HCT116 (cell line): ENCODE measurements around the gene IPCEF1. TPM values are rescaled to one million over a fixed set of nuclear protein-coding genes. Genes with fewer than 3 reads are reported as not detected.

Source experiments
- ATAC-seq: fragments of 200-7000 bp; cut with Tn5 transposase; 2 replicates; pipeline ENCODE4 v1.9.1; 2020; ENCODE audit warnings: mild to moderate bottlenecking, moderate library complexity
- BruUV-seq: library from RNA; stranded (reverse); fragments of 400-500 nt; replicated peaks from 2 replicates; lab custom pipeline; 2021; lab: Mats Ljungman, UMichigan
- CTCF ChIA-PET: fragments of 300-600 bp; sonication (Branson Sonifier 250); formaldehyde crosslinking; loops from one replicate; lab custom pipeline; 2021; ENCODE audit warnings: antibody characterized with exemption; lab: Charles Lee
- POLR2A ChIA-PET: fragments of 300-600, 350-600 bp; sonication (Branson Sonifier 250); formaldehyde crosslinking; loops from one replicate; lab custom pipeline; 2021; ENCODE audit warnings: antibody characterized with exemption; lab: Charles Lee
- RAD21 ChIA-PET, 2 experiments: fragments of 300-600 bp; sonication (Branson Sonifier 250); formaldehyde crosslinking; loops; one replicate each; lab custom pipeline; 2023; ENCODE audit warnings: low total read pairs in 2 of 2; ENCODE audit not compliant: uncharacterized antibody in 2 of 2, unreplicated experiment in 2 of 2, low non-redundant PET in 1 of 2; lab: Charles Lee
- DNase-seq: peaks from one replicate; pipeline ENCODE4 v3.0.0-alpha.2; 2010; ENCODE audit warnings: low read depth, low spot score
- H2AFZ ChIP-seq: fragments of 200-600 bp; shearing (Covaris generic), sonication (generic); 2 replicates; pipeline ENCODE4 v1.6.1; 2017; ENCODE audit warnings: low read depth, mixed run types, mixed read lengths, antibody characterized with exemption, low read length; ENCODE audit not compliant: poor library complexity, severe bottlenecking
- H3K27ac ChIP-seq: 2 replicates; pipeline ENCODE4 v1.5.1; 2012; ENCODE audit warnings: low read depth, low read length
- H3K27me3 ChIP-seq: fragments of 200-600 bp; sonication (generic); 2 replicates; pipeline ENCODE4 v1.6.1; 2016; ENCODE audit warnings: mixed run types, low read length, mixed read lengths; ENCODE audit not compliant: insufficient read depth
- H3K36me3 ChIP-seq, 2 experiments: fragments of 200-500 bp in 1 of 2; fragments of 200-600 bp in 1 of 2; sonication (Bioruptor generic) in 1 of 2; sonication (generic) in 1 of 2; 2 replicates each; pipeline versions ENCODE4 v1.5.1 to v1.6.1; 2014 to 2016; ENCODE audit warnings: low read length in 2 of 2, inconsistent platforms in 1 of 2, mixed read lengths in 1 of 2, mixed run types in 1 of 2; ENCODE audit not compliant: insufficient read depth in 2 of 2, control insufficient read depth in 1 of 2
- H3K4me1 ChIP-seq, 2 experiments: fragments of 200-600 bp in 1 of 2; sonication (generic) in 1 of 2; 2 replicates each; pipeline versions ENCODE4 v1.5.1 to v1.6.1; 2012 to 2017; ENCODE audit warnings: low read length in 2 of 2, inconsistent platforms in 1 of 2, mild to moderate bottlenecking in 1 of 2, mixed read lengths in 1 of 2, mixed run types in 1 of 2, moderate library complexity in 1 of 2; ENCODE audit not compliant: insufficient read depth in 2 of 2, control insufficient read depth in 1 of 2
- H3K4me2 ChIP-seq: fragments of 200-600 bp; sonication (generic); 2 replicates; pipeline ENCODE4 v1.6.1; 2017; ENCODE audit warnings: mixed run types, low read length, mixed read lengths
- H3K4me3 ChIP-seq, 2 experiments: fragments of 200-600 bp in 1 of 2; sonication (generic) in 1 of 2; replicated peaks in 1 of 2; 2 replicates each; pipeline ENCODE4 v1.5.1; 2011 to 2016; ENCODE audit warnings: low read length in 2 of 2, control low read depth in 1 of 2, low read depth in 1 of 2, mild to moderate bottlenecking in 1 of 2, mixed read lengths in 1 of 2, mixed run types in 1 of 2
- H3K79me2 ChIP-seq: fragments of 200-600 bp; sonication (generic); 2 replicates; pipeline ENCODE4 v1.6.1; 2017; ENCODE audit warnings: mild to moderate bottlenecking, mixed run types, low read length, moderate library complexity, mixed read lengths; ENCODE audit not compliant: insufficient read depth
- H3K9ac ChIP-seq: fragments of 200-600 bp; sonication (generic); 2 replicates; pipeline ENCODE4 v1.6.1; 2016; ENCODE audit warnings: low read length, mixed read lengths
- H3K9me2 ChIP-seq: fragments of 200-600 bp; sonication (generic), shearing (Covaris generic); 2 replicates; pipeline ENCODE4 v1.6.1; 2017; ENCODE audit warnings: mixed run types, mild to moderate bottlenecking, moderate library complexity; ENCODE audit not compliant: insufficient read depth
- H3K9me3 ChIP-seq, 2 experiments: fragments of 200-500 bp in 1 of 2; fragments of 200-600 bp in 1 of 2; sonication (Bioruptor generic) in 1 of 2; sonication (generic) in 1 of 2; 2 replicates each; pipeline ENCODE4 v1.6.1; 2014 to 2017; ENCODE audit warnings: low read length in 2 of 2, mixed read lengths in 2 of 2, inconsistent platforms in 1 of 2, low read depth in 1 of 2, mild to moderate bottlenecking in 1 of 2, mixed run types in 1 of 2, moderate library complexity in 1 of 2; ENCODE audit not compliant: control insufficient read depth in 1 of 2, insufficient read depth in 1 of 2
- H4K20me1 ChIP-seq: fragments of 200-600 bp; sonication (generic), shearing (Covaris generic); 2 replicates; pipeline ENCODE4 v1.6.1; 2017; ENCODE audit warnings: mixed run types, mild to moderate bottlenecking, moderate library complexity; ENCODE audit not compliant: insufficient read depth
- CEBPB ChIP-seq: IDR thresholded peaks from 2 replicates; pipeline ENCODE4 v1.6.1; 2012; ENCODE audit warnings: low read depth
- CTCF ChIP-seq, 3 experiments: fragments of 200-600 bp in 1 of 3; sonication (generic) in 1 of 3; IDR thresholded peaks in 2 of 3; conservative IDR thresholded peaks in 1 of 3; 2 replicates each; pipeline ENCODE4 v1.5.1; 2012 to 2017; ENCODE audit warnings: low read depth in 2 of 3, low read length in 2 of 3, antibody characterized with exemption in 1 of 3, borderline replicate concordance in 1 of 3, control low read depth in 1 of 3, mild to moderate bottlenecking in 1 of 3, mixed read lengths in 1 of 3, mixed run types in 1 of 3, moderate library complexity in 1 of 3; ENCODE audit not compliant: insufficient read depth in 1 of 3
- ELF1 ChIP-seq: IDR thresholded peaks from 2 replicates; pipeline ENCODE4 v1.6.1; 2012; ENCODE audit warnings: low read depth, borderline replicate concordance
- FOSL1 ChIP-seq: IDR thresholded peaks from 2 replicates; pipeline ENCODE4 v1.6.1; 2012; ENCODE audit warnings: low read depth
- JUND ChIP-seq: IDR thresholded peaks from 2 replicates; pipeline ENCODE4 v1.6.1; 2012
- MAX ChIP-seq: IDR thresholded peaks from 2 replicates; pipeline ENCODE4 v1.6.1; 2012
- POLR2A ChIP-seq: IDR thresholded peaks from 2 replicates; pipeline ENCODE4 v1.7.0; 2011; ENCODE audit warnings: borderline replicate concordance; ENCODE audit not compliant: insufficient read depth, insufficient read length; ENCODE audit errors: extremely low read depth
- SIN3A ChIP-seq: IDR thresholded peaks from 2 replicates; pipeline ENCODE4 v1.6.1; 2012; ENCODE audit warnings: low read depth
- SRF ChIP-seq: IDR thresholded peaks from 2 replicates; pipeline ENCODE4 v1.6.1; 2012; ENCODE audit warnings: low read depth
- TCF7L2 ChIP-seq: IDR thresholded peaks from 2 replicates; pipeline ENCODE4 v1.7.0; 2011; ENCODE audit warnings: borderline replicate concordance, inconsistent platforms; ENCODE audit not compliant: insufficient read depth, insufficient read length; ENCODE audit errors: extremely low read depth
- ZBTB33 ChIP-seq: IDR thresholded peaks from 2 replicates; pipeline ENCODE4 v1.6.1; 2011; ENCODE audit warnings: mild to moderate bottlenecking, low read length, moderate library complexity; ENCODE audit not compliant: insufficient replicate concordance; ENCODE audit errors: extremely low read depth
- ZNF274 ChIP-seq: fragments of 200-500 bp; sonication (Bioruptor generic); IDR thresholded peaks from 2 replicates; pipeline ENCODE4 v1.6.1; 2014; ENCODE audit warnings: mild to moderate bottlenecking, low read depth, low read length, inconsistent platforms
- intact Hi-C: fragments of 100-400 bp; cut with micrococcal nuclease; formaldehyde crosslinking; loops from 2 replicates; pipeline ENCODE4 v1.10.0; 2022
- total RNA-seq: library from RNA; stranded (reverse); gene quantifications from one replicate; pipeline ENCODE4 v1.2.1, GENCODE V29; 2021; ENCODE audit not compliant: unreplicated experiment

The IPCEF1 gene
- total RNA-seq, 1 experiment from 2014 or later, result 0.32 TPM

- TF ChIP-seq POLR2A (no peak), ELF1 (no peak), TCF7L2 (no peak), MAX (no peak), CEBPB (no peak), CTCF (IDR thresholded peaks at IDR 0.05 in 2 of 3, conservative IDR thresholded peaks at IDR 0.05 in 1 of 3; ENCODE audit: borderline replicate concordance in 1 of 3, insufficient read depth in 1 of 3, low read depth in 2 of 3, low read length in 2 of 3) (no peak), SIN3A (no peak), ZBTB33 (no peak), JUND (no peak), ZNF274 (no peak), SRF (no peak), FOSL1 (no peak)
- TF ChIP-seq, all 23 proteins: peak for 0
- no peaks in the 10 kb centered on the region for H3K79me2 ChIP-seq
- H3K9me2 ChIP-seq, result no peaks in the 10 kb centered on the region
- no peaks in the 10 kb centered on the region for H3K36me3 ChIP-seq
- ATAC-seq, result no peak
- H3K4me3 ChIP-seq, result no peak overlapping the region
- H4K20me1 ChIP-seq, result no peaks in the 10 kb centered on the region
- H3K27ac ChIP-seq, result no peak overlapping the region
- H3K4me2 ChIP-seq, result no peak overlapping the region
- no peak overlapping the region for H3K9ac ChIP-seq
- H3K9me3 ChIP-seq, result no peaks in the 10 kb centered on the region
- H2AFZ ChIP-seq, result no peak overlapping the region
- H3K27me3 ChIP-seq, result no peaks in the 10 kb centered on the region
- CTCF ChIA-PET, result no interaction called here
- intact Hi-C loops, result no loop called here
- POLR2A ChIA-PET, result no interaction called here
- no peak for DNase-seq
- no peaks in the 10 kb centered on the region for H3K4me1 ChIP-seq
- RAD21 ChIA-PET, result no interaction called here
- BruUV-seq, result no TSS peak
These were observed 194.9 kb downstream of the IPCEF1 start for GRCh38 chr6:154161689-154162088.
